GM18519 (cell line): Measurements from ENCODE around the gene NKTR.

Source experiments
- ATAC-seq: cut with Tn5 transposase; IDR thresholded peaks from one replicate; pipeline ENCODE4 v1.9.1; 2021; ENCODE audit warnings: mild to moderate bottlenecking, moderate library complexity; ENCODE audit not compliant: unreplicated experiment, low FRiP score

NKTR gene

DNA sequence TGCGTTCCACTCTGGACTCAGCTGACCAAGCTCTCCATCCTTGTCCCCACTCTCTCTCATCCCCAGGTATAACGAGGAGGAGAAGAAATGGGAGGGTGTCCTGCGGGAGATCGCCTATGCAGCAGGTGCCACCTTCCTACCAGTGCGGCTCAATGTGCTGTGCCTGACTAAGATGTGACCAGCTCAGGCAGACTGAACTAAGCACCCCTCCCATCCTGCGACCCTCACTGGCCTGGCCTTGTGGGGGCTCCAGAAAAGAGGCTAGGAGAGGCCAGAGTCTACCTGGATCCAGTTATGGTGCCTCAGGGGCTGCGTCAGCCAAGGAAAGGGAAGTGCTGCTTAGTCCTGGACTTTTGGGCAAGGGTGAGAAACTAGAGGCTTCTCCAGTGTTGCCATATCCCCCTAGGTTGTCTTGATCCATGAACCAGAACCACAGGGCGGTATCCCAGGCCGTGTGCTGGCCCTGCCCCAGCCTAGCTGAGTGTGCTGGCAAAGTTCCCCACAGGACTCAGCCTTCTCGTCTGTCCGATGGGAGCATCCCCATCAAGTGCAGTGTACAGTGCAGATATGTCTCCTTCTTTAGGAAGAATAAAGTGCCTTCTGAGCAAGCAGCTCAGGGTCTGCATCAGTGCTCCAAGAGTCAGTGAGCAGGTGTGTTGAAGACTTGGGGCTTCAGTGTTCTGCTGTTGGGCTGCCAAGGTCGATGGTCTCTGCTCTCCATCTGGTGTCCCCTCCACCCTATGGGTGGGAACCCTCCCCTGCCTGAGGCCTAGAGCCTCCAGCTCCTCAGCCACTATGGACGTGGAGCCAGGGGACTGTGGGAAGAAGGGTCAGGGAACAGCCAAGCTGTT is 91.6 kb downstream of the NKTR start:
- ATAC-seq, result no peak

DNA sequence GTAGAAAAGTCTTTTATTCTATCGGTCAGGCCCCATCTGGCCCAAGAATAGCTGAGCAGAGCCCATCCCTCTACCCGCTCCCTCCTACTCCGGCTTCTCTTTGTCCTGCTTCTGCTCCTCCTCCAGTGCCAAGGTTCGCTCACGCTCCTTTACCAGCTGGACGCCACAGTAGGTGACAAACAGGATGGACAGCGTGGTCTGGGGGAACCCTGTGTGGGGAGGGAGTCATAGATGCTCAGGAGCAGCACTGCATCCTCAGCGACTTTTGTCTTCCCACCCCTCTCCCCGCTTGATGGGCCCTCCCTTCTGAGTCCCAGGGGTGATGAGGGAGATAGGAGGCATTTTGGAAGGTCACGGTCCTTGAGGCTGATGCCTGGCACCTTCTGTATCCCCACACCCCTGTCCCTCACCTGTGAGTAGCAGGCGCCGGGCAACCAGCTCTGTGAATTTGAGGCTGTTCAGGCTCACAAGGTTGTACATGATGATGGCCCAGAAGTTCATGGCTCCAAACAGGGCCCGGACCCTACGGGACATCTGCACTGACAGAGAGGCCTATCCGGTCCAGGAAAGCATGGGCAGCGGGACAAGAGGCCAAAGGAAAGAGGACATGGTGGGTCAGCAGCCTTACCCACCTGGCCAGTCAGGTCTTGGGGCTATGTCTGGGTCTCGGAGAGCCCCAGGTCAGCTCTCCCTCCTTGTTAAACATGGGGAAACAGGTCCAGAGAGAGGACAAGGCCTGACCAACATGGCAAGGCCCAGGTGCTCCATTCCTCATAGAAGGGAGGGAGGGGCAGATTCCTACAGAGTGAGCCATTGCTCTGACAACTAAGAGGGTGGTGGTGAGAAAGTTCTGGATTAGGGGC is 92.4 kb downstream of the NKTR start:
- ATAC-seq, result no peak

DNA sequence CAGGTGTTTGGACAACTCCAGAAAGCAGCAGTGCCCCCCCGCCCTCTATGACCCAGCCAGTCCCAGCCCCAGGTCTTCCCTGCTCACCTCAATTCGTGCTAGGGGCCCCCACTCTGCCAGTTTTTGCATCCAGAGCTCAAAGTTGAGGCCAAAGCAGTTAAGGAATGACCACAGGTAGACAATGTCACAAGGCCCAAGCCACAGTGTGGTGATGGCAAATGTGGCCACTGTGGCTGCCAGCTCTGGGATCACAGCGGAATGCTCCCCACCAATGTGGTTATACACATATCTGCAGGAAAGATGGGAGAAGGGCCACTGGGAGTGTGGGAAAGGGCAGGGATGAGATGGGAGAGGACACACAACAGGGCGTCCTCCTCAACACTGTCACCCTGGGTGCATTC is 93.0 kb downstream of the NKTR start:
- no peak for ATAC-seq

DNA sequence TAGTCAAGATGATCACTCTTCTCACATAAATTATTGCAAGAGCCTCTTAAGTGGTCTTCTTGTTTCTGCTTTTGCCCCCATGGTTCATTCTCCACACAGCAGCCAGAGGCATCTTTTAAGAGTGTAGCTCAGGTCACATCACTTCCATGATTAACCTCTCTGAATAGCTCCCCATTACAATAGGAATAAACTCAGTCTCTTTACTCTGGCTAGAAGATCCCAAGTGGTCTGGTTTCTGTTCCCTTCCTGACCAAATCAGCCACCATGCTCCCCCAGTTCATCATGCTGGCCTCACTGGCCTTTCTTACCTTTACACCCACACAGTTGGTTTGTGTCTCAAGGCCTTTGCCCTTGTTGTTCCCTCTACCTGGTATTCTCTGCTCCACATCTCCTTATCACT is 93.9 kb downstream of the NKTR start:
- ATAC-seq, result no peak

DNA sequence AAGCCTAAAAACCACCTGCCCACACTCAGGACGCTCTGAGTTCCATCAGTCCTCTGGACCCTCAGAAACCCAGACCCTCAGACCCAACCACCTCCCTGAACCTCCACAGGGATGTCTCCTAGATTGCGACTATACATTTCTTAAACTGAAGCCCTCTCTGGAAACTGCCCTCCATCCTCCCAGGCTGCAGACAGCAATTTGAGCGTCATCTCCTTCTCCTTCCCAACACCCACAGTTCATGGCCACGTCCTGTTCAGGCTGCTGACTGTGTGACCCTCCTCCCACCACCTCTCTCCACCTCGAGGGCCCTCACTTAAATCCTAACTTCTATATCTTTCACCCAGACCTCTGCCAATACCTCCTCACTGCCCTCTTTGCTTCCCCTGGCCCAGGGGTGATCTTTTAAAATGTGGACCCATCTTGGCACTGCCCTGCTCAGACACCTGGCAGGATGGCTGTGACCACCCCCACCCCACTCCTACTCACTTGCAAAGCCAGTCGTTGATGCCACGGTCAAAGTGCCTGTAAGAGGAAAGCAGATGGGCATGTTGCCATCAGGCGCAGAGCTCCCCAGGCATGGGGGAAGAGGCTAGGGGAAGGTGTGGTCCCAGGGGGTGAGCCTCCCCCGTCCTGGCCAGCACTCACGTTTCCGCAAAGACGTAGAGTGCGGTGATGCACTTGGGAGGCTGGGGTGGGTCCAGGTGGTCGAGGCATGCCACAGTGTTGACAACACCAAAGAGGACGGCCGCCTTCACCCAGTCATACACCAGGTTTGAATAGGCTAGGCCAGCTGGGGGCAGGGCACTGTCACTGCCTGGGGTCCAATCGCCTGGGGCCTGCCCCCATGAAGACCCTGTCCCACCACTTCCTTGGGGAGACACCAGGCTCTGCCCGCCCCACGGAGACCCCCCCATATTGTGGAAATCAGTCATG is 96.1 kb downstream of the NKTR start:
- ATAC-seq, result no peak

DNA sequence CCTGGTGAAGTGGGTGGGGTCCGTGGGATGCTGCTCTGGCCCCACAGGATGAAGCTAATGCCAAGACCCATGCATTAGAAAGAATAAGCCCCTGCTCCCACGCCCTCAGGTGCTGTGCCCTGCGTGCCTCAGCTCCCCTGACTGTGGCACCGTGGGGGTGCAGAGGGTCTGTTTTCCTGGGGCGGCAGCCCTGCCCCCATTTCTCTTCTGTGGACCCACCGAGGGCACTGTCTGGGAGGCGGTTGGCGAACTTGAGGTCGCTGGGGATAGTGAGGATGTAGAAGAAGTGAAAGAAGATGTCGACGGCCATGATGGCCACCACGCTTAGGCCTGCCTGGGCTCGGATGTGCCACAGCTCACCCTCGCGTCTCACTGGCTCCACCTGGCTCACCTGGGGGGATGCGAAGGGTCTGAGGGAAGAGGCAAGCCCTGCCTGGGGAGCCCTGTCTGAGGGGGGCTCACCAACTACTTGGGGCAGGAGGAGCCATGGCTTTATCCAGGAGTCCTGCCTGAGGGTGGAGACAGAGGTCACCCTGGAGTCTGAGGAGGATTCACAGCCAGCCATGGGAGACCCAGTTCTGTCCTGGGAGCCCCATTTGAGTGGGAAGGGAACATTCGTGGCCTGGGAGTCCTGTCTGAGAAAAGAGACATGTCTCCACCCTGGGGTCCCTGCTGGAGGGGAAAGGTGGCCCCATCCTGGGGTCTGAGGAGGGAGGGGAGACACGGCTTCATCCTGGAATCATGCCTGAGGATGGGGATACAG is 97.0 kb downstream of the NKTR start:
- no peak for ATAC-seq
